ENCODE results near the gene SPEF1.

DNA sequence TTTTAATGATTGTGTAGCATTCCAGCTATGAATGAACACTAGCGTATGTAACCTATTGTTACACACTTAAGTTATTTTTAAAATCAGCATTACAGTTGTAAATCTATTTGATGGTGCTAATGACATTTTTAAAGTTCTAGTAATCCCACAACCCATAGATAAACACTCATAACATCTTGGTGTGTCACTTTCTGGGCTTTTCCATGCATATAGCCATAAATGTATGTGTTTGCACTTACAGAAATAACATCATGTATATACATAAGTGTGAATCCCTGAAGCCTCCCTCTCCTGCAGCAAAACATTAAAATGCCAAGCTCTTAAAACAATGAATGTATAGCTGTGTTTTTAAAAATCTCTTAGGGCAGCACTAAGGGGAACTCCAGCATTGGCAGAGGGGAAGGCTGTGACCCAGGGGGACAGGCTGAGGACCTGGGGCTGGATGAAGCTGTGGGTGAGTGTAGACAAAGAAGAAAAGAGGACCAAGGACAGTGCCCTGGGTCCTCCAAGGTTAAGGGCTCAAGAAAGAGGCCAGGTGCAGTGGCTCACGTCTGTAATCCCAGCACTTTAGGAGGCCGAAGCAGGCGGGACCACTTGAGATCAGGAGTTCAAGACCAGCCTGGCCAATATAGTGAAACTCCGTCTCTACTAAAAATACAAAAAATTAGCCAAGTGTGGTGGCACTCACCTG is 6.2 kb upstream of the SPEF1 start:
- TF ChIP-seq, protein P1, sequence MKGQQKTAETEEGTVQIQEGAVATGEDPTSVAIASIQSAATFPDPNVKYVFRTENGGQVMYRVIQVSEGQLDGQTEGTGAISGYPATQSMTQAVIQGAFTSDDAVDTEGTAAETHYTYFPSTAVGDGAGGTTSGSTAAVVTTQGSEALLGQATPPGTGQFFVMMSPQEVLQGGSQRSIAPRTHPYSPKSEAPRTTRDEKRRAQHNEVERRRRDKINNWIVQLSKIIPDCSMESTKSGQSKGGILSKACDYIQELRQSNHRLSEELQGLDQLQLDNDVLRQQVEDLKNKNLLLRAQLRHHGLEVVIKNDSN (IDR thresholded peaks at IDR 0.05) = no peak
- no peak for TF ChIP-seq EGR1 (IDR thresholded peaks at IDR 0.05)
- TF ChIP-seq CEBPB (IDR thresholded peaks at IDR 0.05) = no peak
- TF ChIP-seq TEAD4 (IDR thresholded peaks at IDR 0.05) = no peak
- no peak for TF ChIP-seq YY1 (IDR thresholded peaks at IDR 0.05; ENCODE audit: low read depth)
- TF ChIP-seq, protein P2, sequence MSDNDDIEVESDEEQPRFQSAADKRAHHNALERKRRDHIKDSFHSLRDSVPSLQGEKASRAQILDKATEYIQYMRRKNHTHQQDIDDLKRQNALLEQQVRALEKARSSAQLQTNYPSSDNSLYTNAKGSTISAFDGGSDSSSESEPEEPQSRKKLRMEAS (IDR thresholded peaks at IDR 0.05) = no peak
- TF ChIP-seq TAF1 (IDR thresholded peaks at IDR 0.05; ENCODE audit: low read depth) = no peak
- TF ChIP-seq, protein P3, sequence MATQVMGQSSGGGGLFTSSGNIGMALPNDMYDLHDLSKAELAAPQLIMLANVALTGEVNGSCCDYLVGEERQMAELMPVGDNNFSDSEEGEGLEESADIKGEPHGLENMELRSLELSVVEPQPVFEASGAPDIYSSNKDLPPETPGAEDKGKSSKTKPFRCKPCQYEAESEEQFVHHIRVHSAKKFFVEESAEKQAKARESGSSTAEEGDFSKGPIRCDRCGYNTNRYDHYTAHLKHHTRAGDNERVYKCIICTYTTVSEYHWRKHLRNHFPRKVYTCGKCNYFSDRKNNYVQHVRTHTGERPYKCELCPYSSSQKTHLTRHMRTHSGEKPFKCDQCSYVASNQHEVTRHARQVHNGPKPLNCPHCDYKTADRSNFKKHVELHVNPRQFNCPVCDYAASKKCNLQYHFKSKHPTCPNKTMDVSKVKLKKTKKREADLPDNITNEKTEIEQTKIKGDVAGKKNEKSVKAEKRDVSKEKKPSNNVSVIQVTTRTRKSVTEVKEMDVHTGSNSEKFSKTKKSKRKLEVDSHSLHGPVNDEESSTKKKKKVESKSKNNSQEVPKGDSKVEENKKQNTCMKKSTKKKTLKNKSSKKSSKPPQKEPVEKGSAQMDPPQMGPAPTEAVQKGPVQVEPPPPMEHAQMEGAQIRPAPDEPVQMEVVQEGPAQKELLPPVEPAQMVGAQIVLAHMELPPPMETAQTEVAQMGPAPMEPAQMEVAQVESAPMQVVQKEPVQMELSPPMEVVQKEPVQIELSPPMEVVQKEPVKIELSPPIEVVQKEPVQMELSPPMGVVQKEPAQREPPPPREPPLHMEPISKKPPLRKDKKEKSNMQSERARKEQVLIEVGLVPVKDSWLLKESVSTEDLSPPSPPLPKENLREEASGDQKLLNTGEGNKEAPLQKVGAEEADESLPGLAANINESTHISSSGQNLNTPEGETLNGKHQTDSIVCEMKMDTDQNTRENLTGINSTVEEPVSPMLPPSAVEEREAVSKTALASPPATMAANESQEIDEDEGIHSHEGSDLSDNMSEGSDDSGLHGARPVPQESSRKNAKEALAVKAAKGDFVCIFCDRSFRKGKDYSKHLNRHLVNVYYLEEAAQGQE (IDR thresholded peaks at IDR 0.05; ENCODE audit: low read depth) = peak; percentile 53
- TF ChIP-seq ZBTB7A (IDR thresholded peaks at IDR 0.05; ENCODE audit: low read depth) = no peak

Measured in Ishikawa (cell line).